NOMO-1 treated with DMSO at 0.1 percent for 48 hours (cell line): ENCODE results near the gene MLLT3.

ENCODE experiments used
- DNase-seq: peaks from one replicate; lab custom pipeline; 2025; ENCODE audit not compliant: unreplicated experiment; lab: John Stamatoyannopoulos, UW

The MLLT3 gene

DNA sequence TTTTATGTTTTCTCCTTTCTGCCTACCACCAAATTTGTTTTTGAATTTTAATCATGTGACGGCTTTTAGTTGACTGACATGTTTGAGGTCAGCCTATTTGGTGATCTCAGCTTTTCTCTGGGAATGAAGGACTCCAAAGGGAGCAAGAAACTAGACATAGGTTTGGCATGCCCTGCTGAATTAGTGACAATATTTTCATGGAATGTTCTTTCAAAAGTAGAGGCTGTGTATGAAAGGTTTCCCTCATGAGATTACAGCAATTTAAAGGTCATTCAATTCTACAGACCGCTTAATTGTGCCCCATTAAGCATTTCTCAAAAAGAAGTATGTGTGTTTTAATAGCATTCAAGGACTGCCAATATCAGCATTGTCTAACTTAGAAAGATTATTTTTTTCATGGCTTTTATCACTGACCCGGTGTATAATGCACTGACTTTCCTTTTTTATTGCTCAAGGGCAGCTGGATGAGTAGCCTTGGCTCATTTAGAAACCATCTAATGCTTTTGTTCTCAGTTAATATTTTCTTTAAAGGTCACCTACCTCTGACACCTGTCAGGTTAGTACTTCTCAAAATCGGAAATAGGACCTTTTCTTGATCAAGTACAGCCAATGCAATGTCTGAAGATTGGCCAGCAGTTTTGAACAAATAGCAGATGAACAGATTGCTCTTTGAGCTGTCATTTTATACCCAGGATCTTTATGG is 8.1 kb upstream of the MLLT3 start:
- DNase-seq = no peak

DNA sequence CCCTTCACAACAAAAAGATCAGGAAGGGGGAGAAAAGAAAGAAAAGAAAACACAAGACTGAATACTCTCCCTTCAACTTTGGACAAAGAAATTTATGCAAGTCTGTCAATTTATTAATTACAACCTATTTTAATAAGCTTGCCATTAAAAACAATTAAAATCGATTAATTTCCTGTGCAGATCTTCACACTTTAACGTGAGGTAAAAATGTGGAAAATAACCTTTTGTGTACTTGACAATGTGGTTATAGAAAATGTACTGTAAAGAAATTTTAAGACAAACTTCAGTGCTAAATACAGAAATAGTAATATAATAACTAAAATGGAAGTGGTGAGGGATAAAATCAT is 2.7 kb upstream of the MLLT3 start:
- DNase-seq = no peak

DNA sequence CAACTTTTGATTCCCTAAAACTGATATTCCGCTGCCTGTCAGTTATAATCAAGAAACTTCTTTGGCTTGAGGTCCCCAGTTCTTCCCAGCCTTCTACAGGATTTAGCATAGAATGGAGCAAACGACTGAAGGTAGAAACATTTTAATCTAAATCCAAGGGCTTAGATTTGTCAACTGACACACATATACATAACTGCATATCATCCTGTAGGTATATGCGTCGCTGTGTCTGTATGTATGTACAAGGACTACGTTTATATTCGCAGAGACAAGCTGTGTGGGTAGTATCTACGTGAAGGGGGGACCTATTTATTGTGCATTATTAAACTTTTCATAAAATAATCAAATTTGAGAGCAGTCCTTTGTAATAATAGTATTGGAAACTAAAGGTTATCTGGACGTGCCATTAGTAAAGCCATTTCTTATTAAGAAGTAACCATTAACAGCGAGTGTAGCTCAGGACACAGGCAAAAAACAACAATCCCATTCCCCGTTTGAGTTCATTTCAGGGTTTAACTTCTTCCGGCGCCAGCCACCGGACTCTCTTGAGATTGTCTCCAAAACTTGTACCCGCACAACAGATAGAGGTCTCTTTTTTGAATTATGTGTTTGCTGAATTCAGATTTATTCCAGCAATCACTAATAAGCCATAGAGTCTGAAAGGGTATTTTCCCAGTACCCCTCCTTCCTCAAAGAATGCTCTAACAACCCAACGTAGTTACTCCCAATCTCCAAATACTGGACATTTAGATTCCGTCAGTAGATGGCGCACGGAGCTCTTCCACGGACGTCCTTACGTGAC is 2.1 kb upstream of the MLLT3 start:
- DNase-seq = no peak

DNA sequence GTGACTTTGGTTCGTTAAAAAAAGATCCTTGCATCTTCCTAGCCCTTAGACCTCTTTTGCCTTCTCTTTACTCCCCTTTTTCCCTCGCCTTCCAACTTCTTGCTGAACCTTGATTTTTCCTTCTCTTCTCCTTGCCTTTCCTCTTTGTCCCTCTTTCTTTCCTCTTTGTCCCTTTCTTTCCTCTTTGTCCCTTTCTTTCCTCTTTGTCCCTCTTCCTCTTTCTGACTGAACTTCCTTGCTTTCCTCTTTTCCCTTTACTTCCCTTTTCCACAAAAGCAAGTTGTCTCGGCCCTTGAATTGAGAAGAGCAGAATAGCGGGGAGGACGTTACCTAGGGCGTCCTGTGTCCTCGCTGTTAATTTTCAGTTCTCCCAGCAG is 1.4 kb upstream of the MLLT3 start:
- DNase-seq = no peak

DNA sequence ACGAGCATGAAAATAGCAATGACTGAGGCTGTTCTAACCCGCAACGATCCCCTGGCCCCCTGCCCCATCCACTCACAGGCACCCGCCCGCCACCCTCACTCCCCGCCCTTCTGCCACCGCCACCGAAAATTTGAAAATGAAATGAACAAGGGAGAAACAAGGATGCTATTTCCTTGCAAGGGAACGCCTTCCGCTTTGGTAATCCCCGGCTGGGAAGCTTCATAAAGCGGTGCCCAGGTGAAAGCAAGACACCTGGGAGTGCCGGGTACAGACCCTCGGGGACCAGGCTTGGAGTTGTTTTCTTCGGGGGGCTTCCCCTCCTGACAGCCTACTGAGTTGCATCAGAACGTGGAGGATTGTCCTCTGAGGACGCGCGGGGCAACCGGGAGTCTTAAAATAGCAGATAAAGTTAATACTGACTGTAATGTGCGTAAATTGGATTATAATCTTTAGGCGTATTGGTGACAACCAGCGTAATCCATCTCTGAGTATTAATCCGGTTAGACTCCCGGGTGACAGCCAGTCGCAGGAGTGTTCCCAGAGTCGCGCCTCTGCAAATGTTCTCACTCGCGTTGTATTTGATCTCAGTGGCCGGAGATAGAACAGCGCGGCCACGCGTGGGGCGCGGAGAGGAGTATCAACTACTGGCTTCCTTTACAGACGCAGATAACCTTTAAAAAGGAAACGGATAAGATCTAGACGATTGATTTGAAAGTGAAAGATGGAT is 885 bp upstream of the MLLT3 start:
- DNase-seq = no peak

DNA sequence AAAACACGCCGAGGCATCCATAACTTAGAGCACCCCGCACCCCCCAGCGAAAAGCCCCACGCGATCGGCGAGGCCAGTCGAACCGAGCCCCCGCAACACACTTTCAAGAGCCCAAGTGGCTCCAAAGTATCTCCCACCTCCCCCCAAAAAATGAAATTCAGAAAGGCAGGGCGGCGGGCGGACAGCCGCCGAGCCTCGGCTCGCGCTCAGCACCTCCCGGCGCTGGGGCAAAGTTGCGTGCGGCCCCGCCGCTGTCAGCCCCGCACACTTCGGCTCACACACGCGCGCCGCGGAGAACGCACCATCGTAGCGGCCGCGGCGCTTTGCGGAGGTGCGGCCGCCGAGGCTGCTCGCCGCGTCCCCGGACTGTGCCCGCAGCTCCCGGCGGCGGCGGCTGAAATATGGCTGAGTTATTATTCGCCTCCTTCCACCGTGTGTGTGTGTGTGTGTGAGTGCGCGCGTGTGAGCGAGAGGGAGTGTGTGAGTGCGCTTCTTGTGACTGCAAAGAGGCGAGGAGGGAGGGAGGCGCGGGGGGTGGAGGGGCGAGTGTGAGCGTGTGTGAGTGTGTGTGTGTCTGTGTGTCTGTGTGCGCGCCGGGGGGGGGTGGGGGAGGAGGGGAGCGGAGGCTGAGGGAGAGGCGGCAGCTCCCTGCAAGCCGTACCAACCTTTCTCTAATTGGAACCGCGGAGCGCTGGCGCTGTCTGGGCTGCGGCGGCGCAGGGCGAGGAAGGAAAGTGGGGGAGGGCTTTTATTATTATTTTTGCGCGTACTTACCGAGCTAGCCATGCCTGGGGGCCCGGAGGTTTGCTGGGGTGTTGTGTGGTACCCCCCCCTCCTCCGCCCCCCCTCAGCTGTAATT is 599 bp downstream of the MLLT3 start:
- no peak for DNase-seq

DNA sequence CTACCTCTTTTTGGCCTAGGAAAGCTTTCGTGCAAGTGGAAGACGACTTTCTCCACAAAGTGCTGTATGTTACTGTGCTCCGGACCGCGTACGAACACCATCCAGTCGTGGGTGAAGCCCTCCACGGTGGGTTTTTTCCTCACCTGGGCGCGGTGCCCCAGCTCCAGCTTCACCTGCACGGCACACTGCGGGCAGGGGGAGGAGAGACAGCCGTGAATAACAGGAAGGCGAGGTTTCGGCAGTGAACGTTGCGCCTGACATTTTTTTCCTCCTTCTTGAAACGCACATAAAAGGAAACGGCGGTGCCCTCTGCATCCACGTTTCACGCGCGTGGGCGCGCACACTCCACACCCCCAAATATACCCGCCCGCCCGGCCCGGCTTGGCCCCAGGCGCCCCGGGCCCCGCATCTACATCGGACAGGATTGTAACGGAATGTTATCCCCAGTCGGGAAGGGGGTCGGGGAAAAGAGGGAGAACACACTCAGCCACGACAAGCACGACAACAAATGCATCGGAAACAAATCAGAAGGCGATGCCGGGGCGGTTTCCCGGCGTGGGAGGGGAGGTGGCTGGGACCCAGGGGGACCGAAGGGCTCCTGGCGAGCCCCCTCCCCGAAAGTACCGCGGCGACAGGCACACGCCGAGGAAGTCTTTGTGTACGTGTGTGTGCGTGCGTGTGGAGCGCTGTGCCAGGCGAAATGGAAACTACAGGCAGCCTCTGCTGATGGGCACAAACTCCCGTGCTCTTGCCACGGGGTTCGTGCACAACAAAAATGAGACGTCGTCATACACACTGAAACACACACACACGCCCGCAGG is 1.4 kb downstream of the MLLT3 start:
- DNase-seq = no peak

DNA sequence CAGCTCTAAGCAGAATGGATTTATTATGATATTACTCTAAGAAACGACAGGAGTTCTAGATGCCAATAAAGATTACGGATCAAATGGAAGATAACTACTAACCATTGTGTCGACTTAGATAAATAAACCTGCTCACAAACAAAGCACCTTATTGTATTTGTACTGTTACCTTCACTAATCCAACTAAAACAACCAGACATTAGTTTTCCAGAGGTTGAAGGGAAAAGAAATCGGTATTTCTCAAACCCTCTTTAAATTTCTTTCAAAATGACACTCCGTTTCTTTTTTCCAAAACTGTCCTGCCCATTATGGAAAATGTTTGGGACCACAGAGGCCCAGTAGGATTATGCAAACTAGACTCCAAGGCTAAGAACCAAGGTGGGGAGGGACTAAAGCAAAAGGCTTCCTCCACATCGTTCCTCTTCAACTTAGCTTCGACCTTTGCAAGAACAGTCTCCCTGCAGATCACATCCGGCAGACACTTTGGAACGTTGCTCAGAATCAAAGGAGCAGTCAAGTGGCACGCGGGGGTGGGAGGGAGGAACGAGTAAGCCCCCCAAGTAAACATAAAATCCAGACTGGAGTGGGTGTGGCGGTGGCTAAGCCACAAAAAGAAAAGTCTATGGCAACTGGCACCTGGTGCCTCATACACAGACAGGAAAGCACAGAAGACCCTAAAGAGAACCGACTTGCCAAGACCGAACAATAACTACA is 2.7 kb downstream of the MLLT3 start:
- no peak for DNase-seq

DNA sequence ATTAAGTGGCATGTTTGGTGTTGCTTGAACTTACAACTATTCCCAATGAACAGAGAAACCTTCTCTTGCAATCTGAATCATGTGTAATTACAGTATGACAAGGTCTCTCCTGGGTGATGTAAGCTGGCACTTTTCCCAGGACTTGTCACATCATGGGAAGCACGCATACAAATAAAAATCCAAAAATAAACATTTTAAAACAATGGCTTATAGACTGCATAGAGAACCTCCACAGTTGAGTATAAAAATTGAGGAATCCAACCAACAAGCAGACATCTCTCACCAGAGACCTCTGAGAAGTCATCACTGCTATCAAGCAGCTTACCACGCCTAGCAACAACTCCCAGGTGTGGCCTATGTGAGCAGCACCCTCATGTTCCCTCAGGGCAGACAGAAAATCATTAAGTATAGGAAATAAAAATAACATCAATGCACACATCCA is 3.9 kb downstream of the MLLT3 start:
- no peak for DNase-seq

DNA sequence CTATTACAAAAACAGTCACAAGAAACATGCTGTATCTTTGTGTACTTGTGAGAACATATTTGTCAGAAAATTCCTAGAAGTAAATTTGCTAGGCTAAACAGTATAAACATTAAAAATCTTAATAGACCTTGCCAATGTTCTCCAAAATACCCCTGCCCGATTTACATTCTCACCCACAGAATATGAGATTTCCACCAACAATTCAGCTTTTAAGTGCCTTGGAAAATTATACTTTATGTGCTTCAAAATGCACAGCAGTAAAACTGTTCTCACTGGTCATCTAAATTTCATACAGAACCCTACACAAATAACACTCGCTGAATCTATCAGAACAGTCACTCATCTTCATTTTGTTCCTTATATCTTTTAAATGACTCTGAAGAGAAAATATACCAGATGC is 5.5 kb downstream of the MLLT3 start:
- no peak for DNase-seq

DNA sequence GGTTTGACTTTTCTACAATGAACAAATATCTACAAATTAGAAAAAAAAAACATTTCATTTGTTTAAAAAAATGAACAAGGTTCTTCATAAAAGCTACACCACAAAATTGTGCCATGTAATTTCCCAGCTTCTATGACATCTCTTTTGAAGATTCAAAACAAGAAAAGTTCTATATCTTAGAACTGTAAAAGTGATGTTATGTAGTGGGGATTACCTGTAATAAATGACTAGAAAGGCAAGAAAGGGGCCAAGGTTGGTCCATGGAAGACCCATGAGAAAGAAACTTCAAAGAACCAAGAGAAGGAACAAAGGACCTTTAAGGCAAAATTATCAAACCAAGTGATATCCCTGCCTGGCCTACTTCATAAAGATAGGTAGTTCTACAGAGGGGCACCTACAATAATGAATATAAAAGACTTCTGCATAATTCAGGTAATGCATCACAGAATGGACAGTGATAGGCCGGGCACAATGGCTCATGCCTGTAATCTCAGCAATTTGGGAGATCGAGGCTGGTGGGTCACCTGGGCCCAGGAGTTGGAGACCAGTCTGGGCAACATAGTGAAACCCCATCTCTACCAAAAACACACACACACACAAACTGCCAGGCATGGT is 7.6 kb downstream of the MLLT3 start:
- DNase-seq = no peak

DNA sequence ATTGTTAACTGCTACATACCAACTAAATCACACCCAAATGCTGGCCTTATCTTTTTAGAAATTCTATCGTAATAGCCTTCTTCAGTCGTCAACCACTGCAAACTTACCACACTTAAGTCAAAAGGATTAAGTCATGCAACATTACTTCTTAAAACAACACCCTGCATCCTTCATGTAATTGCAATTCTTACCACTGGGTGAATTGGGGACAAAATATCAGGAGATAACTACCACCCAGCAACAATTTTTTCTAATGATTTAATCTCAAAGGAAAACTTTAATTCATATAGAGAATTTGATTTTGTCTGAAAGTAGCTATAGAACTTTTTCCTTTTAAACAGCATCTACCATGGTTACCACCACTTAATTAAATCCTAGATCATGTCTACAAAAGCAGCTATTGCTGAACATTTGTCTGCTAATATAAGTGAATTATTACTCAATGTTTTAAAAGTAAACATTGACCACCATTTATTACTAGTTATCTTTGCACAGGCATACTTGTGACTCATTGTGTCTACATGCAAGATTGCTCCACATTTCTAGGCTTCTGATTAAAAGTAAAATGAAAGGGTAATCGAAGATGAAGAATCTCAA is 10.5 kb downstream of the MLLT3 start:
- DNase-seq = no peak

DNA sequence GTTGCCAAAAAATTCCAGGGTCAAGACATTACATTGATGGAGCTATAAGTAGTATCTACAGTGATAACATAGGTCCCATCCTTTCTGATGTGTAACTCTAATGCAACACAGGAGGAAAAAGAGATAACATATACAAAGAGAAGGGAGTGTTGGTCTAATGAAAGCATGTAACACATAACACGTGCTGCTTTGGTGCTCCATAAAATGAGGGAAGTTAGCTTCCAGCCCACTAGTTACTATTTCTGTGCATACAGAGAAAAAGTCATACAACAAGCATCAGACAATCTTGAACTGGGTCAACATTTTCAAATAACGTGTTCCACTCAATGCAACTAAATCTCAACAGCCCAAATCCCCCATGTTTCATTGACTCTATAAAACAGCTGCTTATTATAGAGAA is 11.7 kb downstream of the MLLT3 start:
- no peak for DNase-seq

DNA sequence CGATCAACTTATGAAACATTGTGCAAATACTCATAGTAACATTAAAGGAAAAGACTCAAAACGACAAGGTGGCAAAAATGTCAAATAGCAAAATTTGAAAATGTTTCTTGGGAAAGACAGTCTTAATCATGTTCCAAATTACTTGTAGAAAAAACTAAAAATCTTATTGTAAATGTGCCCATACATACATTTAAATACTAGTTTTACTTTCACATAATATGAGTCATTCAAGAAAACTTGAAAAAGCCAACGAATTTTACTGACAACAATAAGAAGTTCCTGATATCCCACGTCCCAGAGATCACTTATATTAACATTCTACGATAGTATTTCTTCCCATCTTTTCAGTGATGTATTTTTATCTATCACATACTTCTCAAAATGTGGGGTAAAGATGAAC is 13.7 kb downstream of the MLLT3 start:
- DNase-seq = no peak

DNA sequence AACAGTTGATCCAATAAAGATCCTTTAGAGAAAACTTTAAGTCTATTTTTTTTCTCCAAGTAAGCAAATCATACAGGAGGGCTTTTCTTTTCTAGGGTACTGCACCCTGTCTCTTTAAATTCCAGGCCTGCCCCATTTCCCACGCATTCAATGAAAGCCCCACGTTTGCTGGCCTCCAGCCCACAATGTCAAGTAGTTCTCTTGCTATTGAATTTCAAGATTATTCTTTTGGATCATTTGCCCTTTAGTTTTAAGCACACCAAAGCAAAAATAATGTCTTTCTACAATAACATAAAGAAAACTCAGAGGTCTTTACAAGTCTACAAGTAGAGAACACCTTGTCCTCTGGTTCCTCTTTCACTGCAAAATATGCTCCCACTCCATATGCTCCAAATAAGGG is 15.6 kb downstream of the MLLT3 start:
- DNase-seq = no peak

DNA sequence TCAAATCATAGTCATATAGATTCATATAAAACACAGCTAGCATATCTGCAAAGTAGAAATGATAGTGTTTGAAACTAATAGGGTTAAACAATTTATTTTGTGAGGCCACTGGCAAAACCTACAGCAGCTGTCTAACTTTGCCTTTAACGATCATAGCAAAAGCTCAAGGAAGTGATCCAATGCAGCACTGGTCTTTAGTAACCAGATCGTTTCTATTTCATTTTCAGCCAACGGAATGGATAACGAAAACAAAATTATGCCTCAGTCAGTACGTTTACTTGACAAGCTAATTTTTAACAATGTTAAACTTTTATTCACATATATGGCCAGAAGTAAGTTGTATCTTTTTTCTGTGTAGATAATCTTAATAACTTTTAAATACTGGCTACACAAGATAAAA is 17.7 kb downstream of the MLLT3 start:
- DNase-seq = no peak

DNA sequence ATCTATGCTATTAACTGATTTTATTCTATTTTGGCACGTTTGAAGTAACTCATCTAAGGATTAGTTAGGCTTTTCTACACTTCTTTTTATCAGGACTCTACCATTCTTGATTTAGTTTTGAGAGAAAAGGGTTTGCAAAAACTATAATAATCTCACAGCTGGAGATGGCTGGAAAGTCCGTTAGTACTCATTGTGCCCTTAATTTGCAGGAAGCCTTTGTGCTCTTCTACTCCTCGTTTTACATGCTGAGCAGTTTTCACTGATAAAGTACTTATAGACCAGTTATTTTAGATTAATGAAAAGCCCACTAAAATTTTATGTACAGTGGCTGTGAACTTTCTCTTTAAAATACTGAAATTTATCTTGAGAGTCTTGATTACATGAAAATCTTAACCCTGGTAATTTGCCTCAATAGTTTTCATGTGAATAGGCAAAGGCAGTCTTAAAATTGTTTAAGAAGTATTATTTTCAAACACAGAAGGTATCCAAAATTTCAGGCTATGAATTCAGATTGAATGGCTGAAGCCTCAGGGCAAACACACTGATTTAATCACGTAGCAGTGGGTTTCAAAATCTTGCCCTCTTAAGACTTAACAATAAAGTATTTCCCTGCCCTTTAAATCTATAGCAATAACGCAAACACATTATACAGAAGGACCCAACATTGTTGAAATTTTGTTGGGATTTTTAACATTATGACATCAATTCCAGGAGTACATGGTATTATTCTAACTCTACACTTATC is 18.6 kb downstream of the MLLT3 start:
- no peak for DNase-seq

DNA sequence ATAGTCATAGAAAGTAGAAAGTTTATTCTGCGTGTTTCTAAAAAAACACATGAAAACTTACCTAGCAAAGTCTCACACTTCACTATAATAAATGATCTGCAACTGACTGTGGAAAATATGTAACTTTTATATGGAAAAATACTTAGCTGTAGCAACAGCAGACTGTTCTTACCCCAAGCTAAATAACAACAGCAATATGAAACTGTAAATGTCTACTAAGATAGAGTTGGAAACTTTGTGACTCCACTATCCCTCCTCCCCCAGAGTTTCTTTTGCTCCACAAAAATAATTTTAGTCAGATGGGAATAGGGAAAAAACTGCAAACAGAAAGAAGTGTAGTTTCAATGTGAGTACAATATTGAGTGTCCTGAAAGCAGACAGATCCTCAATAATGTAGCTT is 21.0 kb downstream of the MLLT3 start:
- DNase-seq = no peak
